HG03097 (cell line): ENCODE measurements around the gene ITCH.
A peak's percentile ranks its signal among the peaks of the same experiment; 100 is the strongest.
"Not testable (repeated sequence)": the region's sequence is repeated elsewhere in the genome, so short reads cannot be mapped to it uniquely, and the experiment has no call there.

Source experiments
- ATAC-seq: cut with Tn5 transposase; IDR thresholded peaks from one replicate; pipeline ENCODE4 v1.9.1; 2021; ENCODE audit not compliant: unreplicated experiment, low FRiP score

ITCH gene

GRCh38 chr20:34497596-34497995 lies 134.5 kb downstream of the ITCH start:
- not testable (repeated sequence) for ATAC-seq

GRCh38 chr20:34500823-34501222 lies 137.8 kb downstream of the ITCH start:
- no peak for ATAC-seq

GRCh38 chr20:34506480-34506879 lies 143.4 kb downstream of the ITCH start:
- ATAC-seq: no peak

GRCh38 chr20:34507702-34508413 lies 144.8 kb downstream of the ITCH start:
- ATAC-seq: no peak

DNA sequence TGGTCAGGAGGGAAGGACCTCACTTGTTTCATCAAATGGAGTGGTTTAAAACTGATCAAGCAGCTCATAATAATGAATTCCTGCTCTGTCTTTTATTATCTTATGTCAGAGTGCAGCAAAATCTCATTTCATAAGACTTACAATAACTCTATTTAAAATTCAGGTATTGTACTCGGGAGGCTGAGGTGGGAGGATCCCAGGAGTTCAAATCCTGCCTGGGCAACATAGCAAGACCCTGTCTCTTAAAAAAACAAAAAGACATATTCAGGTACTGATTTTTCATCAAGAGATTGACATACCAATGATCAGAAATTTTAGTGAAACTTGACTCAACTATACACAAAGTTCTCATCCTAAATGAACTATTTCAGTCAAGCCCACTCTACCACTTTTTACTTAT lies 147.5 kb downstream of the ITCH start:
- no peak for ATAC-seq

DNA sequence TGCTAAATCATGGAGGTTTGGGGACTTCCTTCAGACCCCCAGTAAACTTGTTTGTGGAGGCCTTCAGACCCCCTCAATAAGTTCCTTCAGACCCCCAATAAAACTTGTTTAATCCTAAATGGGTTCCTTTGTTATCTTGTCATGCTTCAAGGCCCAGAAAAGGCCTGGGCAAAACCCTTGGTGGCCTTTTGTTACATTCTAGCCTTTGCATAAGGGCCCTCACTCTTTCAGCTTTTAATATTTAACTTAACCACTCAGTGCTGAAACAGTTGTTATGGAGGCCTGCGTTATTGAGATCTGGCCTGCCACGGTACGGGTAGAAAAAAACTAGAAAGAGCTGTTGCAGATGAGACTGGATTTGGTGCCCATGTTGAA lies 148.8 kb downstream of the ITCH start:
- no peak for ATAC-seq

DNA sequence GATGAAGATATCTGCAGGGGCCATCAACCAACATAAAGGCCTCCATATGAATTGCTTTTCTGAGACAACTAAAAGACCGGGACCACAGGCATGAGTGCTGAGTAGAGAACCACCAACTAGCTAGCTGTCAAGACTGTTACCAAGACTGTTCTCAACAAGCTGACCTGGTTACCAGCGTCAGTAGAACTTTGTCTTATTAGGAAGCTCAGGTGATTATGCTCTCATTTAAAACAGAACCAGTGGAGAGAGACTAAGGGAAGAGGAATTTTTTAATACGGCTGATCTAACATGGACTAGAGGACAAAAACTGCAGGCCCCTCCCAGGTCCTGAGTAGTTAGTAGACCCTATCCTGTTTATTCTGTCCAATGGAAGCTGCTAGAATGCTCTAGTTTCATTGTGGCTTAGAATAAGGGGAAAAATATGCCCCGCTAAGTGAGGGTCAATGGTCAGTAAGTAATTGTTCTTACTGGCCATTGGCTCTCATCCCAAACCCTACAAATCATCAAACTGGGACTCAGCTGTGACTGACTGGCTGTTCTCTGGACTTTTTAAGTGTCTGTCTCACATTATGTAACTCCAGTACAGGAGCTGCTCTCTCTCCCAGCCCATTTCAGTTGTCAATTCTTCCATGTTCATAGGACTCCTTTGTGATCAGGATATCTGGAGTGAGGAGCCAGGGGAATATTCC lies 149.3 kb downstream of the ITCH start:
- no peak for ATAC-seq

- ATAC-seq: no peak
Observed at GRCh38 chr20:34512955-34513419, 149.9 kb downstream of the ITCH start.

- ATAC-seq: not testable (repeated sequence)
Observed at GRCh38 chr20:34514034-34514433, 151.0 kb downstream of the ITCH start.

- ATAC-seq: no peak
Observed at GRCh38 chr20:34514897-34515483, 151.9 kb downstream of the ITCH start.

GRCh38 chr20:34515484-34516246 lies 152.6 kb downstream of the ITCH start:
- ATAC-seq: peak; percentile 36

DNA sequence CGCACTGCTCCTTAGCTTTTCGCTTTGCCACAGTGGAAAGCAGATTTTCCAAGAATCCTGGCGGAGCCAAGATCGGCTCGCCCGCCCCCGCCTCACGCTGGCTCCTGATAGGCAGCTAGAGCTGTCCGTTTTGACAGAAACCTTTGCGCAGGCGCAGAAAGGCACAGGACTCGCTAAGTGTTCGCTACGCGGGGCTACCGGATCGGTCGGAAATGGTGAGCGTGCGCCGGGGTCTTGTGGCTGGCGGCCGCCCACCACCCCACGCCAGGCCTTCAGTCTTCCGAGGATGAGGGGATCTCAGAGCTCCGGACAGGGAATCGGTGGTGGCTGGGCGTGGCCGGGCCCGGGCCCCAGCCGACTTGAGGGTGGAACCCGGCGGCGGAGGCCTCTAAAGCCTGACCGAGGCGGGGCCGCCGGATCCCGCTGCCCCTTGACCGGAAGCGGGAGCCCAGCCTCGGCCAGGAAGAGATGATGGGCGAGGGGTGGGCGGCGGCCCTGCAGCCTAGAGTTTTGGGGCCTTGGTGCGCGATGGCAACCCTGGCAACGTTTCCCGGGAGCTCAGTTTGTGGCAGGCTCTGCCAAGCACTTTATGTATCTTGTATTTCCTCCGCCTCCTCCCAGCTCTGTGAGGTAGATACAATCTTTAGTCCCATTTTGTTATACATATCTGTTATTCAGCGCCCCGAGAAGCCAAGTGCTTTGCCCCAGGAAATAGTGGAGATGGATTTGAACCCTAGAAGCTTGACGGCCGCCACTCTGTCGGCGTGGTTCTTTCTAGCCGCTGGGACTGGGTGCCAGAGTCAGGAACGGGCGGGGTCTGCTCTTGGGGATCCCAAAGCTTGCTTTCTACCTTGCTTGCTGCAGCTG lies 153.4 kb downstream of the ITCH start, which contains the start of gene DYNLRB1:
TSS of gene DYNLRB1 (plus strand) at position 176 of the 867 bp plus-strand sequence. CDS start at position 213, 37 bp downstream.
- peak; percentile 59 for ATAC-seq

DNA sequence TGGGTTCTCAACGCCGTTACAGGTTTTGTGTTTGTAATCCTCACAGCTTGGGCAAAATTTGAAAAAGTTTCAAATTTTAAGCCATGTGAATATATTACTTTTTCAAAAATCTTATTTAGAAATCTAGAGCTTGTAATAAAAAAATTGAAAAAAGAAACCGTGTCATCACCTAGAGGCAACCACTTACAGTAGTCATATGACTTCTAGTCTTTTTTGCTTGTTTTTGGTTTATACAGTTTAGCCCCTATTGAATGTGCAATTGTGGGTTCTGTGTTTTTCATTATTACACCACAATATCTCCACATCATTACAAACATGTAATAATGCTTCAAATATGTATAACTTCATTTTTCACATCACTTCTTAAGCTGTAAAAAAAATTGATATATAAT lies 154.0 kb downstream of the ITCH start:
- ATAC-seq: no peak

DNA sequence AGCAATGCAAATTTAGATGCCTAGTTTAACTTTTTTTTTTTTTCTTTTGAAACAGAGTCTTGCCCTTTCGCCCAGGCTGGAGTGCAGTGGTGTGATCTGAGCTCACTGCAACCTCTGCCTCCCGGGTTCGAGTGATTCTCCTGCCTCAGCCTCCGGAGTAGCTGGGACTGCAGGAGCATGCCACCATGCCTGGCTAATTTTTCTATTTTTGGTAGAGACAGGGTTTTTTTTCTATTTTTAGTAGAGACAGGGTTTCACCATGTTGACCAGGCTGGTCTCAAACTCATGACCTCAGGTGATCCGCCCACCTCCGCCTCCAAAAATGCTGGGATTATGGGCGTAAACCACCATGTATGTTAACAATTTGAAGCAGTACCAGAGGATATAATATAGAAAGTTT lies 155.8 kb downstream of the ITCH start:
- not testable (repeated sequence) for ATAC-seq

GRCh38 chr20:34519841-34520240 lies 156.8 kb downstream of the ITCH start:
- ATAC-seq: not testable (repeated sequence)

DNA sequence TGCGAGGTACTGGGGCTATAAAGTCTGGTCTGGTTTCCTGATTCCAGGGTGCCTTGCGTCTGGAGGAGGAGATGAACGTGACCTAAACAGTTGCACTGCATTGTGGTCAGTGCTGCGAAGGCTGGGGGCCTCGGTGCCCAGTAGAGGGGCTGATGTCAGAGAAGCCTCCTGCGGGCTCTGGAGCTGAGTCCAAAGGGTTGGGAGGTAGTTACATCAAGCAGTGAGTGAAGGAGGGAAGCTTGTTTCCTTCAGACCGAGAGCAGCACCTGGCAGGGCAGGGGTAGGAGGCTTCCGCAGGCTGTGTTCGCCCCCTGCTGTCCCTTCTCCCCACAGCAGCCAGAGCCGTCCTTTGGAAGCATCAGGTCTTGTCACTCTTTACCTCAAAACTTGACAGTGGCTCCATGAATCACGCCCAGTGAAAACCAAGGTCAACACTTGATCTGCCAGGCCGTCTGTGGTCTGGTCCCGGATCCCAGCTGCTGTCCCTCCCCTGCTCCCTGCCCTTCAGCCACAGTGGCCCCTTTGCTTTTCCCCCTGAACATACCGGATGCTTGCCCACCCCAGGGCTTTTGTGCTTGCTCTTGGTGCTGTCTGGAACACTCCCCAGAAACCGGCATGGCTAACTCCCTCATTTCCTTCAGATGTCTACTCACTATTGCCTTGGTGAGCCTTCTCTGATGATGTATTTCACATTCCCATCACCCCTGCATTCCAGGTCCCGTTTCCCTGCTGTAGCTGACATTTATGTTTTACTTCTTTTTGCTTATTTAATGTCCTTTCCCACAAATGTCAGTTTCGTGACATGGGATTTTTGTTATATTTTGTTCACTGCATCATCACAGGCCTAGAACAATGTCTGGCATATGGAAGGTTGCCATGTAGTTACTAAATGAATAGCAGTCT lies 160.1 kb downstream of the ITCH start:
- ATAC-seq: no peak

- ATAC-seq: no peak
Observed at GRCh38 chr20:34524426-34524825, 161.4 kb downstream of the ITCH start.

DNA sequence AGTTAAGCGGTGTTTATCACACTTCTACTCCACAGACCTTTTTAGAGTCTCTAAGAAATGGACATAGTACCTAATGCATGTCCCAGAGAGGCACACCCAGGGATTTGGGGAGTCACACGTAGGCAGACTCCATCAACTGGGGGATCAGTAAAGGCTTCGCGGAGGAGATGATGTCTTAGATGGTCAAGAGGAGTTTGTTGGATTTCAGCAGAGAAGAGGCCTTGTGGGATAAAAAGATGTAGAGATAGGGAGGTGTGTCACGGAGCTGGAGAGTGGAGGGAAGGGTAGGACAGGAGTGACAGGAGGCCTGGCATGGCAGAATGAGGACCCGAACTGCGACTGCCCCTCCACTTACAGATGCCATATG lies 162.3 kb downstream of the ITCH start:
- no peak for ATAC-seq
